ENCODE measurements around the gene VAX1. TPM values are rescaled to one million over a fixed set of nuclear protein-coding genes. Genes with fewer than 3 reads are reported as not detected.

Gene VAX1
- total and polyA plus RNA-seq, 9 of the 15 experiments (the other 6 are each of a cell fraction or from before 2014, with no cell fraction given): not detected

DNA sequence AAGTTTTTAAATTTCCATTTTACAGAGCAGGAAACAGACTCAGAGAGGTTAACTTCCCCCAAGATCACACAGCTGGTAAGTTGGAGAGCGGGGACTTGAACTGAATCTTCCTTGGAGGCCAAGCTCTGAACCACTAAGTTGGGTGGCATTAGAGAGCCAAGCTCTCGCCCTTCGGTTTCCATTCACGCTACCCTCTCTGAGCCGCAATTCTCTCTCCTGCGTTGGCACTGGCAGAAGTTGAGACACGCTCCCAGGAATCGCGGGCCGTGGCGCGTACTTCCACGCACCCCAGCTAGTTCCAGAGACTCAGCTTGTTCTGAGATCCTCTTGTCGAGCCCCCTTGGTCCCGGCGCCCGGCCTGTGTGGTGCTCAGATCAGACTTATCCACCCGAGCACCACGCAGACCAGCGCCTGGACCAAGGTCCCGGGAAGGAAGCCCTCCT, 29.3 kb upstream of the VAX1 start:
- Histone ChIP-seq H3K4me1 (replicated peaks in 1 of 2; ENCODE audit: control insufficient read depth in 2 of 2, insufficient read depth in 2 of 2, low read length in 2 of 2) (peaks cover 0 to 31% of the 10 kb centered on the region in 2 experiments; a peak in 2 of 5 replicates), H3K27me3 (ENCODE audit: control insufficient read depth in 2 of 2, insufficient read depth in 2 of 2, low read length in 2 of 2) (peaks cover 18 to 55% of the 10 kb centered on the region in 2 experiments; a peak in 4 of 5 replicates), H3K36me3 (ENCODE audit: control insufficient read depth, insufficient read depth, low read length) (no peaks in the 10 kb centered on the region), H2AFZ (ENCODE audit: low read depth, low read length) (no peak overlapping the region), H3K9me3 (replicated peaks; ENCODE audit: control insufficient read depth, insufficient read depth, low read depth, low read length) (no peaks in the 10 kb centered on the region), H3K27ac (ENCODE audit: extremely low read depth, low read depth, low read length) (no peak overlapping the region), H3K9ac (ENCODE audit: insufficient read depth in 1 of 2, low read depth in 2 of 2, low read length in 2 of 2) (no peak overlapping the region), H3K4me3 (no peak overlapping the region), H3K79me2 (ENCODE audit: control insufficient read depth, insufficient read depth, low read length) (no peaks in the 10 kb centered on the region), H4K20me1 (replicated peaks; ENCODE audit: control insufficient read depth, insufficient read depth, low read length) (peaks cover 4% of the 10 kb centered on the region; the same call in 1 of the 2 replicates), H3K9me1 (ENCODE audit: control insufficient read depth, insufficient read depth, low read length) (no peaks in the 10 kb centered on the region), H3K4me2 (ENCODE audit: insufficient read depth, low read length) (no peak overlapping the region)
- no peak for TF ChIP-seq OTX1 (CRISPR knock-in tag; IDR thresholded peaks at IDR 0.05)
- no peak for TF ChIP-seq IRF2 (CRISPR knock-in tag; IDR thresholded peaks at IDR 0.05)
- no peak for TF ChIP-seq ZNF655 (CRISPR knock-in tag; IDR thresholded peaks at IDR 0.05)
- no peak for TF ChIP-seq TBL1XR1 (IDR thresholded peaks at IDR 0.05; ENCODE audit: low read length in 2 of 2)
- TF ChIP-seq NCOA2 (IDR thresholded peaks at IDR 0.05; ENCODE audit: partially characterized antibody in 2 of 2): no peak
- TF ChIP-seq, protein P1, sequence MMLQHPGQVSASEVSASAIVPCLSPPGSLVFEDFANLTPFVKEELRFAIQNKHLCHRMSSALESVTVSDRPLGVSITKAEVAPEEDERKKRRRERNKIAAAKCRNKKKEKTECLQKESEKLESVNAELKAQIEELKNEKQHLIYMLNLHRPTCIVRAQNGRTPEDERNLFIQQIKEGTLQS (IDR thresholded peaks at IDR 0.05): no peak
- TF ChIP-seq, protein P1 (CRISPR knock-in tag; conservative IDR thresholded peaks at IDR 0.05): no peak
- TF ChIP-seq, protein P2, sequence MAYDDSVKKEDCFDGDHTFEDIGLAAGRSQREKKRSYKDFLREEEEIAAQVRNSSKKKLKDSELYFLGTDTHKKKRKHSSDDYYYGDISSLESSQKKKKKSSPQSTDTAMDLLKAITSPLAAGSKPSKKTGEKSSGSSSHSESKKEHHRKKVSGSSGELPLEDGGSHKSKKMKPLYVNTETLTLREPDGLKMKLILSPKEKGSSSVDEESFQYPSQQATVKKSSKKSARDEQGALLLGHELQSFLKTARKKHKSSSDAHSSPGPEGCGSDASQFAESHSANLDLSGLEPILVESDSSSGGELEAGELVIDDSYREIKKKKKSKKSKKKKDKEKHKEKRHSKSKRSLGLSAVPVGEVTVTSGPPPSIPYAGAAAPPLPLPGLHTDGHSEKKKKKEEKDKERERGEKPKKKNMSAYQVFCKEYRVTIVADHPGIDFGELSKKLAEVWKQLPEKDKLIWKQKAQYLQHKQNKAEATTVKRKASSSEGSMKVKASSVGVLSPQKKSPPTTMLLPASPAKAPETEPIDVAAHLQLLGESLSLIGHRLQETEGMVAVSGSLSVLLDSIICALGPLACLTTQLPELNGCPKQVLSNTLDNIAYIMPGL (CRISPR knock-in tag; IDR thresholded peaks at IDR 0.05): no peak
- no peak for TF ChIP-seq RBM14 (IDR thresholded peaks at IDR 0.05; ENCODE audit: borderline replicate concordance, insufficient read depth, low read depth, low read length)
- no peak for TF ChIP-seq ZBTB5 (IDR thresholded peaks at IDR 0.05)
- TF ChIP-seq MCM7 (IDR thresholded peaks at IDR 0.05): no peak
- TF ChIP-seq THRAP3 (IDR thresholded peaks at IDR 0.05; ENCODE audit: borderline replicate concordance): no peak
- TF ChIP-seq KDM2B (CRISPR knock-in tag; IDR thresholded peaks at IDR 0.05): no peak
- TF ChIP-seq RBBP5 (IDR thresholded peaks at IDR 0.05; ENCODE audit: borderline replicate concordance, insufficient read depth, low read length, poor library complexity, severe bottlenecking): no peak
- ChIA-PET CTCF (ENCODE audit: low intra/inter-chr PET ratio) (interaction anchor here (1.3 to 2.0 kb wide), 2 partner anchors 331 to 371 kb away, joined by 3 to 13 read pairs; no protein-coding TSS in a partner anchor), POLR2A (interaction anchor here (0.5 kb wide), 2 partner anchors 248 to 384 kb away, joined by 3 read pairs; no protein-coding TSS in a partner anchor)
- ATAC-seq (no peak), DNase-seq (ENCODE audit: extremely low read depth in 1 of 4, low spot score in 3 of 4) (no peak), FAIRE-seq (no peak)
- no TSS peak for BruUV-seq (replicated peaks)
- 24% methylated on average over 16 of the region's 21 CpGs for WGBS (ENCODE audit: insufficient coverage, low coverage, missing lambda C conversion rate)
- in situ Hi-C loops (cut with MboI): loop anchor here (25.0 kb wide), 1 partner anchor 705 kb away; no protein-coding TSS in a partner anchor
- intact Hi-C loops (cut with micrococcal nuclease): loop anchor here (2.0 kb wide), 1 partner anchor 331 kb away; no protein-coding TSS in a partner anchor

Measured in K562 (cell line).